Glutamatergic neuron (in vitro differentiated cells): ENCODE data around the gene FAF1. TPM values are rescaled to one million over a fixed set of nuclear protein-coding genes. Genes with fewer than 3 reads are reported as not detected.

ENCODE experiments used
- DNase-seq: peaks from one replicate; pipeline ENCODE4 v3.0.0; 2022
- H3K27ac Mint-ChIP-seq: one replicate; pipeline ENCODE4 v1.8.0; 2020; ENCODE audit warnings: mild to moderate bottlenecking, mixed read lengths, inconsistent platforms; ENCODE audit not compliant: unreplicated experiment
- H3K27me3 Mint-ChIP-seq: one replicate; pipeline ENCODE4 v1.8.0; 2020; ENCODE audit warnings: mild to moderate bottlenecking, moderate library complexity, mixed read lengths, inconsistent platforms; ENCODE audit not compliant: unreplicated experiment
- H3K36me3 Mint-ChIP-seq: one replicate; pipeline ENCODE4 v1.8.0; 2020; ENCODE audit warnings: mild to moderate bottlenecking, mixed read lengths, inconsistent platforms; ENCODE audit not compliant: unreplicated experiment
- H3K4me1 Mint-ChIP-seq: one replicate; pipeline ENCODE4 v1.8.0; 2020; ENCODE audit warnings: mild to moderate bottlenecking, low read depth, mixed read lengths, inconsistent platforms; ENCODE audit not compliant: unreplicated experiment
- H3K4me3 Mint-ChIP-seq: one replicate; pipeline ENCODE4 v1.8.0; 2020; ENCODE audit warnings: mild to moderate bottlenecking, mixed read lengths, inconsistent platforms; ENCODE audit not compliant: unreplicated experiment
- H3K9me3 Mint-ChIP-seq: one replicate; pipeline ENCODE4 v1.8.0; 2020; ENCODE audit warnings: mild to moderate bottlenecking, moderate library complexity, mixed read lengths, inconsistent platforms; ENCODE audit not compliant: unreplicated experiment
- CTCF ChIP-seq: fragments of 200-600 bp; sonication (generic); IDR thresholded peaks from one replicate; pipeline ENCODE4 v1.5.0; 2021; ENCODE audit not compliant: partially characterized antibody, unreplicated experiment
- total RNA-seq: library from RNA; stranded (reverse); fragmentation: NEBNext Ultra II Directional; extraction: Animal tissue kit (Norgen Biotek cat#: 25700); gene quantifications from one replicate; pipeline ENCODE4 v1.2.1, GENCODE V29; 2021; ENCODE audit not compliant: unreplicated experiment

Gene FAF1
- total RNA-seq, 1 donor from 2014 or later: 57.3 TPM

- Mint-ChIP-seq H3K27ac (no peak overlapping the region), H3K9me3 (peaks cover 1% of the 10 kb centered on the region), H3K4me1 (no peaks in the 10 kb centered on the region), H3K36me3 (no peaks in the 10 kb centered on the region), H3K27me3 (no peaks in the 10 kb centered on the region), H3K4me3 (no peak overlapping the region)
- no peak for TF ChIP-seq CTCF
- DNase-seq: no peak
Measured at GRCh38 chr1:50527249-50527986, 432.6 kb downstream of the FAF1 start.

- H3K27ac Mint-ChIP-seq: no peak overlapping the region
- no peak overlapping the region for H3K4me3 Mint-ChIP-seq
- H3K4me1 Mint-ChIP-seq: no peaks in the 10 kb centered on the region
- TF ChIP-seq CTCF: no peak
- H3K36me3 Mint-ChIP-seq: no peaks in the 10 kb centered on the region
- no peaks in the 10 kb centered on the region for H3K27me3 Mint-ChIP-seq
- no peak for DNase-seq
- peaks cover 1% of the 10 kb centered on the region for H3K9me3 Mint-ChIP-seq
Measured at GRCh38 chr1:50526431-50526830, 433.6 kb downstream of the FAF1 start.

- no peaks in the 10 kb centered on the region for H3K36me3 Mint-ChIP-seq
- H3K4me1 Mint-ChIP-seq: no peaks in the 10 kb centered on the region
- TF ChIP-seq CTCF: no peak
- DNase-seq: no peak
- H3K27ac Mint-ChIP-seq: no peak overlapping the region
- H3K27me3 Mint-ChIP-seq: no peaks in the 10 kb centered on the region
- H3K4me3 Mint-ChIP-seq: no peak overlapping the region
- H3K9me3 Mint-ChIP-seq: peaks cover 1% of the 10 kb centered on the region
Measured at GRCh38 chr1:50523548-50523947, 436.5 kb downstream of the FAF1 start.

- Mint-ChIP-seq H3K9me3 (peaks cover 1% of the 10 kb centered on the region), H3K27ac (no peak overlapping the region), H3K4me1 (no peaks in the 10 kb centered on the region), H3K27me3 (no peaks in the 10 kb centered on the region), H3K36me3 (no peaks in the 10 kb centered on the region), H3K4me3 (no peak overlapping the region)
- no peak for TF ChIP-seq CTCF
- DNase-seq: no peak
Measured at GRCh38 chr1:50522691-50523342, 437.2 kb downstream of the FAF1 start.

GRCh38 chr1:50521703-50522102, 438.4 kb downstream of the FAF1 start:
- no peak for TF ChIP-seq CTCF
- no peak overlapping the region for H3K4me3 Mint-ChIP-seq

More at GRCh38 chr1:50521703-50522102, 438.4 kb downstream of the FAF1 start:
- Mint-ChIP-seq H3K36me3 (no peaks in the 10 kb centered on the region), H3K9me3 (peaks cover 1% of the 10 kb centered on the region), H3K27ac (no peak overlapping the region), H3K27me3 (no peaks in the 10 kb centered on the region), H3K4me1 (no peaks in the 10 kb centered on the region)
- DNase-seq: no peak
